H9 (cell line): Measurements from ENCODE around the gene ASIC4. TPM values are rescaled to one million over a fixed set of nuclear protein-coding genes. Genes with fewer than 3 reads are reported as not detected.

ENCODE experiments used
- DNase-seq: peaks from one replicate; pipeline ENCODE4 v3.0.0-alpha.2; 2017
- H2AFZ ChIP-seq: one replicate; pipeline ENCODE4 v1.6.1; 2013; ENCODE audit warnings: mild to moderate bottlenecking, low read length, control low read depth, moderate library complexity
- H2AK5ac ChIP-seq: 2 replicates; pipeline ENCODE4 v1.6.1; 2013; ENCODE audit warnings: low read length, control low read depth, mixed read lengths; ENCODE audit not compliant: insufficient read length
- H2BK120ac ChIP-seq: one replicate; pipeline ENCODE4 v1.6.1; 2013; ENCODE audit warnings: low read depth, mild to moderate bottlenecking, low read length, control low read depth, inconsistent platforms; ENCODE audit not compliant: poor library complexity, severe bottlenecking
- H2BK12ac ChIP-seq: 2 replicates; pipeline ENCODE4 v1.6.1; 2013; ENCODE audit warnings: low read length, control low read depth, mixed read lengths, low read depth; ENCODE audit not compliant: insufficient read length
- H2BK15ac ChIP-seq: 2 replicates; pipeline ENCODE4 v1.6.1; 2013; ENCODE audit warnings: low read depth, low read length, control low read depth
- H2BK20ac ChIP-seq: one replicate; pipeline ENCODE4 v1.6.1; 2013; ENCODE audit warnings: low read depth, mild to moderate bottlenecking, low read length, control low read depth, inconsistent platforms; ENCODE audit not compliant: poor library complexity, severe bottlenecking
- H2BK5ac ChIP-seq: 2 replicates; pipeline ENCODE4 v1.6.1; 2013; ENCODE audit warnings: low read length, control low read depth, mixed read lengths; ENCODE audit not compliant: insufficient read length
- H3K14ac ChIP-seq: 2 replicates; pipeline ENCODE4 v1.6.1; 2013; ENCODE audit warnings: low read length, control low read depth; ENCODE audit not compliant: insufficient read depth
- H3K18ac ChIP-seq: 2 replicates; pipeline ENCODE4 v1.6.1; 2013; ENCODE audit warnings: low read depth, mild to moderate bottlenecking, mixed read lengths, low read length, control low read depth; ENCODE audit not compliant: insufficient read length
- H3K23ac ChIP-seq: 2 replicates; pipeline ENCODE4 v1.6.1; 2013; ENCODE audit warnings: low read length, control low read depth, mixed read lengths, low read depth; ENCODE audit not compliant: insufficient read length
- H3K23me2 ChIP-seq: 2 replicates; pipeline ENCODE4 v1.6.1; 2013; ENCODE audit warnings: low read depth, mild to moderate bottlenecking, mixed read lengths, low read length, control low read depth; ENCODE audit not compliant: insufficient read length, poor library complexity, severe bottlenecking
- H3K27ac ChIP-seq: 2 replicates; pipeline ENCODE4 v1.5.1; 2013; ENCODE audit warnings: low read length, control low read depth, mixed read lengths, low read depth; ENCODE audit not compliant: insufficient read length
- H3K27me3 ChIP-seq: 2 replicates; pipeline ENCODE4 v1.6.1; 2013; ENCODE audit warnings: low read length, control low read depth, inconsistent platforms; ENCODE audit not compliant: insufficient read depth
- H3K4ac ChIP-seq: 2 replicates; pipeline ENCODE4 v1.6.1; 2013; ENCODE audit warnings: low read depth, mild to moderate bottlenecking, control low read depth, inconsistent platforms, low read length, moderate library complexity
- H3K4me1 ChIP-seq: 2 replicates; pipeline ENCODE4 v1.6.1; 2013; ENCODE audit warnings: low read length, control low read depth, inconsistent platforms; ENCODE audit not compliant: insufficient read depth
- H3K4me2 ChIP-seq: 2 replicates; pipeline ENCODE4 v1.6.1; 2013; ENCODE audit warnings: low read length, control low read depth, mixed read lengths; ENCODE audit not compliant: insufficient read length, insufficient read depth
- H3K56ac ChIP-seq: 2 replicates; pipeline ENCODE4 v1.6.1; 2013; ENCODE audit warnings: low read depth, mild to moderate bottlenecking, mixed read lengths, low read length, control low read depth; ENCODE audit not compliant: insufficient read length
- H3K79me1 ChIP-seq: 2 replicates; pipeline ENCODE4 v1.6.1; 2013; ENCODE audit warnings: low read depth, mild to moderate bottlenecking, moderate library complexity, low read length, control low read depth, inconsistent platforms; ENCODE audit not compliant: insufficient read depth, poor library complexity, severe bottlenecking
- H3K79me2 ChIP-seq: 2 replicates; pipeline ENCODE4 v1.6.1; 2013; ENCODE audit warnings: low read length, control low read depth, inconsistent platforms; ENCODE audit not compliant: insufficient read depth
- H3K9ac ChIP-seq: 2 replicates; pipeline ENCODE4 v1.6.1; 2013; ENCODE audit warnings: low read length, control low read depth, mixed read lengths; ENCODE audit not compliant: insufficient read length; ENCODE audit errors: extremely low read depth
- H3K9me3 ChIP-seq: one replicate; pipeline ENCODE4 v1.6.1; 2013; ENCODE audit warnings: low read depth, low read length, inconsistent platforms; ENCODE audit not compliant: control insufficient read depth
- H3T11ph ChIP-seq: one replicate; pipeline ENCODE4 v1.6.1; 2013; ENCODE audit warnings: mild to moderate bottlenecking, low read length, control low read depth, inconsistent platforms
- H4K20me1 ChIP-seq: one replicate; pipeline ENCODE4 v1.6.1; 2013; ENCODE audit not compliant: control insufficient read depth, insufficient read length, insufficient read depth
- H4K5ac ChIP-seq: 2 replicates; pipeline ENCODE4 v1.6.1; 2013; ENCODE audit warnings: low read depth, mild to moderate bottlenecking, mixed read lengths, low read length, control low read depth; ENCODE audit not compliant: insufficient read length
- H4K8ac ChIP-seq: replicated peaks from 2 replicates; pipeline ENCODE4 v1.6.1; 2013; ENCODE audit warnings: low read length, control low read depth, mixed read lengths, low read depth; ENCODE audit not compliant: insufficient read length
- H4K91ac ChIP-seq: 2 replicates; pipeline ENCODE4 v1.6.1; 2013; ENCODE audit warnings: low read depth, mild to moderate bottlenecking, moderate library complexity, mixed read lengths, low read length, control low read depth; ENCODE audit not compliant: insufficient read length
- H3K27ac Mint-ChIP-seq, 3 experiments: 2 replicates in 2 of 3; 3 replicates in 1 of 3; pipeline ENCODE4 v1.8.0; 2020 to 2021; ENCODE audit warnings: mixed read lengths in 3 of 3, mild to moderate bottlenecking in 1 of 3, moderate library complexity in 1 of 3
- H3K27me3 Mint-ChIP-seq: 2 replicates; pipeline ENCODE4 v1.8.0; 2021; ENCODE audit warnings: low read depth, mild to moderate bottlenecking, moderate library complexity, mixed read lengths
- H3K36me3 Mint-ChIP-seq, 3 experiments: 2 replicates in 2 of 3; 3 replicates in 1 of 3; pipeline ENCODE4 v1.8.0; 2020 to 2021; ENCODE audit warnings: low read depth in 3 of 3, mixed read lengths in 3 of 3; ENCODE audit not compliant: insufficient read depth in 1 of 3
- H3K4me1 Mint-ChIP-seq, 2 experiments: 2 replicates each; pipeline ENCODE4 v1.8.0; 2020; ENCODE audit warnings: mixed read lengths in 2 of 2
- H3K4me3 Mint-ChIP-seq, 2 experiments: 2 replicates in 1 of 2; 3 replicates in 1 of 2; pipeline ENCODE4 v1.8.0; 2020 to 2021; ENCODE audit warnings: mild to moderate bottlenecking in 2 of 2, mixed read lengths in 2 of 2, moderate library complexity in 1 of 2
- H3K9me3 Mint-ChIP-seq, 2 experiments: 2 replicates in 1 of 2; 3 replicates in 1 of 2; pipeline ENCODE4 v1.8.0; 2020; ENCODE audit warnings: mild to moderate bottlenecking in 2 of 2, mixed read lengths in 2 of 2, moderate library complexity in 1 of 2
- CTCF ChIP-seq: fragments of 200-600 bp; sonication (generic); conservative IDR thresholded peaks from 3 replicates; pipeline ENCODE4 v1.8.0; 2021; ENCODE audit warnings: antibody characterized with exemption, mild to moderate bottlenecking
- WGBS: extraction: QIAGEN DNeasy Blood & Tissue Kit; methylation state at CpG from one replicate; pipeline ENCODE4 v1.1.7; 2013; ENCODE audit warnings: missing lambda C conversion rate, low lambda C conversion rate, mixed read lengths; ENCODE audit not compliant: insufficient read length; ENCODE audit errors: extremely low coverage; 5-methylcytosine and 5-hydroxymethylcytosine counted together
- total RNA-seq: library from RNA; stranded (reverse); gene quantifications from 2 replicates; pipeline ENCODE4 v1.2.1, GENCODE V29; 2021

Gene ASIC4
- total RNA-seq, 1 experiment from 2014 or later, result 0.37 TPM

- Histone ChIP-seq H3K27me3 (no peaks in the 10 kb centered on the region), H3K79me1 (no peaks in the 10 kb centered on the region), H3K4me2 (no peak overlapping the region), H4K8ac (no peak overlapping the region), H2BK12ac (no peak overlapping the region), H3T11ph (no peak overlapping the region), H2BK20ac (no peak overlapping the region), H4K20me1 (no peaks in the 10 kb centered on the region), H2BK15ac (no peak overlapping the region), H2AK5ac (no peak overlapping the region), H3K79me2 (no peaks in the 10 kb centered on the region), H3K9ac (no peak overlapping the region), H4K5ac (no peak overlapping the region), H3K18ac (no peak overlapping the region), H3K23ac (no peak overlapping the region), H3K23me2 (no peaks in the 10 kb centered on the region), H4K91ac (no peak overlapping the region), H3K4ac (no peak overlapping the region), H3K27ac (no peak overlapping the region), H2AFZ (no peak overlapping the region), H3K9me3 (no peaks in the 10 kb centered on the region), H3K56ac (no peak overlapping the region), H2BK120ac (no peak overlapping the region), H2BK5ac (no peak overlapping the region), H3K14ac (no peak overlapping the region), H3K4me1 (peaks cover 17% of the 10 kb centered on the region; the same call in 1 of the 2 replicates)
- H3K9me3 Mint-ChIP-seq, result no peaks in the 10 kb centered on the region; a peak in 1 of 5 replicates
- no peak overlapping the region for H3K4me3 Mint-ChIP-seq
- H3K36me3 Mint-ChIP-seq, result peaks cover 27 to 59% (median 53%) of the 10 kb centered on the region in 3 experiments
- TF ChIP-seq CTCF, result no peak
- WGBS, result no CpG with 5 or more reads among the region's 20 CpGs
- peaks cover 39 to 40% of the 10 kb centered on the region in 2 experiments for H3K4me1 Mint-ChIP-seq
- DNase-seq, result no peak
- H3K27me3 Mint-ChIP-seq, result peaks cover 8% of the 10 kb centered on the region
- no peak overlapping the region for H3K27ac Mint-ChIP-seq
These were observed 45.1 kb downstream of the ASIC4 start for GRCh38 chr2:219559156-219559915.
